GM21367 (cell line): ENCODE results near the gene METTL6.
"Not testable (repeated sequence)": the region's sequence is repeated elsewhere in the genome, so short reads cannot be mapped to it uniquely, and the experiment has no call there.

ENCODE experiments used
- ATAC-seq: cut with Tn5 transposase; IDR thresholded peaks from one replicate; pipeline ENCODE4 v1.9.1; 2021; ENCODE audit not compliant: unreplicated experiment

METTL6 gene, protein sequence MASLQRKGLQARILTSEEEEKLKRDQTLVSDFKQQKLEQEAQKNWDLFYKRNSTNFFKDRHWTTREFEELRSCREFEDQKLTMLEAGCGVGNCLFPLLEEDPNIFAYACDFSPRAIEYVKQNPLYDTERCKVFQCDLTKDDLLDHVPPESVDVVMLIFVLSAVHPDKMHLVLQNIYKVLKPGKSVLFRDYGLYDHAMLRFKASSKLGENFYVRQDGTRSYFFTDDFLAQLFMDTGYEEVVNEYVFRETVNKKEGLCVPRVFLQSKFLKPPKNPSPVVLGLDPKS

DNA sequence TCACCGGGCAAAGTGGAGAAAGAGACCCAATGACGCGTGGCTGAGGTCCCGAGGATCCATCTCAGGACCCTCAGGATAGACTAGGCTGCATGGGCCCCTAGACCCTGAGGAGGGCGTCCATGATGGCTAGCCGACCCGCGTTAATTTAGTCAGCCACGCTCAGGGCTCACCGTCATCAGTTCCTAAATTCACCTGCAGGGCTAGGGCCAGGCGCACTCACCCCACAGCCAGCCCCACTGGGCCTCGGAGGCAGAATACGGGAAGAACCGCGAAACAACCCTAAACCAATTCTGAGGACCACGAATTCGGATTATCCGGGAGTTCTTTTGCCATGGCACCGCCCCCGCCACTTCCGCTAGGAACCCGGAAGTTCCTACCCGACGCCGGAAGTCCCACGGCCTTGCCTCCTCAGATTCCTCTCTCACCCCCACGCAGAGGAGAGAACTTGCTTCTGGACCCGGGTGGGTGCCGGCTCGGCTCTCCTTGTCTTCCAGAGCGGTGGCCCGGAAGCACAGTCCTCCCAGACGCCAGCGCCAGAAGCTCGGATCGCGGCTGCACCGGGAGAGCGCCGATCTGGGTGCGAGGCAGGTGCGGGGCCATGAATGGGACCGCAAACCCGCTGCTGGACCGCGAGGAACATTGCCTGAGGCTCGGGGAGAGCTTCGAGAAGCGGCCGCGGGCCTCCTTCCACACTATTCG is at the start of gene METTL6, which contains the start of gene EAF1:
TSS of gene METTL6 (minus strand) at position 363 of the 699 bp plus-strand sequence. CDS start 1,033 bp downstream, outside the sequence.
TSS of gene EAF1 (plus strand) at position 417 of the 699 bp plus-strand sequence. CDS start at position 599, 182 bp downstream.
- ATAC-seq, result peak; percentile 85

GRCh38 chr3:15476378-15476777 is 49.0 kb upstream of the METTL6 start:
- no peak for ATAC-seq

- no peak for ATAC-seq
Measured at GRCh38 chr3:15475161-15475560, 47.8 kb upstream of the METTL6 start.

DNA sequence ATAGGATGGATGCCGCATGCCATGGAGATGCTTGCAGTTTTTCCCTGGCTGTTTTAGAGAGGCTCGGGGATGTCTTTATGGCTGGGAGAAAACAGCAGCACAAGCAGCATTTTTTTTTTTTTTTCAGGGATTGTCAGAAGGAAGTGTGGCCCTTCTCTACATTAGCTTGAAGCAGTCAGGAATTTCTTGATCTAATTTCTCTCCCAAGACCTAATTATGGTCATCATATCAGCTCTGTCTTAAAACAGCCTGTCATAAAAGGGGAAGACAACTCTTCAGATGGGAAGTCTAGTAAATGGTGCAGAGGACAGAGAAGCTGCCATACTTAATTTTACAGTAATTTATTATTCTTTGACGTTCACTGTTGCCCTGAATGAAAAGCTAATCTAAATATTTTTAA is 44.5 kb upstream of the METTL6 start:
- ATAC-seq, result no peak

DNA sequence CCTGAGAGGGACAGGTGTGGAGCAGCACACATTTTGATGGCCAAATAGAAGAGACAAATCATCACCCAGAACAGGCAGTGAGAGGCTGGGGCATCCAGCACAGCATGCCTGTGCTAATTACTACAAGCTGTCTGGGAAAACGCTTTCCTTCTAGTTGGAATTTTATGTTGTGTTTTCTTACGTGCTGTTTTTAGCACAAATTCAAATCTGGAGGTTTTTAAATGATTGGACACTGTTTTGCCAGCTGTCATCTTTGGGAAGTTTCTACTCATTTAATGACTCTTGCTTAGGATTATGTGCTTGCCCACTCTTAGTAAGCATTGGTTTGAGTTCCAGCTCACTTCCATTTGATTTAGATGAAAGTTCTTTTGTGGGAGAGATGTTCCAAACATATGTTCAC is 43.5 kb upstream of the METTL6 start:
- no peak for ATAC-seq

DNA sequence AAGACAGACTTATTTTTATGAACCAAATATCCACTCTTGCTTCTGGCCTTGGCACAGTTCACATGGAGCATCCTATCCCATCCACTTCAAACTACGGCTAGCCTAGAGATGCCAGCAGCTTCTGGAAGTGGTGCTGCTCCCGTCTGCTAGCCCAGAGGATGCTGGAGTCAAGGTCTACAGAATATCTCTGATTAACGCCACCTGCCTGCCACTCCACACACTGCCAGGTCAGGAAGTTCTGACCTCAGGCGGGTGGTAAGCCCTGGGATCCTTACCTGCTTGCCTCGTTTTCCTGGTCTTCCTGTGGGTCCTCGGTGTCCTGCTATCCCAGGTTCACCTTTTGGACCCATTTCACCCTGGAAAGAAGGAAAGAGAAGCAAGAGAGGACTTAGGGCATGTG is 42.9 kb upstream of the METTL6 start:
- no peak for ATAC-seq

DNA sequence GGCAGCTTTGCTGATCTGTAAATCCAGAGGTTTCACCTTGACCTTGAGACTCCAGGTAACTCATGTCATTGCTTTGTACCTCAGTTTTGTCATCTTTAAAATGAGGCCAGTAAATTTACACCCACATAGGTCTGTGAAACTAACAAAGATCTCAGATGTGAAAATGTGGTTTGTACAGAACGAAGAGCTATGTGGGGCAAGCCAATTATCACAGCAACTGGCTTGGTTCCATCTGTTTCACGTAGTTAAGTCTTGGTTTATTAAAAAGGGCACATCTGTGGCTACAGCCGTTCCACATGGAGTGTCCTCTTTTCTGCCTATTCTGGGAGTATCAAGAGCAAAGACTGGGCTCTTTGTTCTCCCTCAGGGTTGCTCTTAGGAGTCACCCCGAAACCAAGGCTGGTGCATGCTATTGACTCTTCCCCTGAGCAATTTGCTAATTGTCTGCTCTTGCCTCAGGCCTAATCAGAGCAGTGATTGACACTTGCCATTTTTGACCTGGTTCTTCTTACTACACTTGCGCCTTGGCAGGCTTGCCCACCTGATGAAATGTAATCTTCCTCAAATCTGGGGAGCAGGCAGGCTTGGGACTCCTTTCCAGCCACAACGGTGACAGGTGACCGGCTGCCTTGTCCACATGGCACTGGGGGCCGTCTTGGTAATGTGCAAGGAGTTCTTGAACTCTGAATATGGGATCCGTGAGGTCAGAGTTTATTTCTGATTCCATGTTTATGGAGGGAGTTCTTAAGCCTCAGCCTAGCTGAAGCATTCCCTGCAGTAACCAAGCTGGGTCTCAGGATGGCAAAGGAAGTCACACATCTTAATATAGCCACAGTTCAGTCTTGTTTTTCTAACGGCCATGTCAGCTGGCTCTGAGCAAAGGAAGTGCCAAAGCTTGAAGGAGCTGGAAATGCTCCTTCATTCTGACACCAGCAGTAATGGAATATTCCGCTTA is 40.2 kb upstream of the METTL6 start:
- ATAC-seq, result no peak

DNA sequence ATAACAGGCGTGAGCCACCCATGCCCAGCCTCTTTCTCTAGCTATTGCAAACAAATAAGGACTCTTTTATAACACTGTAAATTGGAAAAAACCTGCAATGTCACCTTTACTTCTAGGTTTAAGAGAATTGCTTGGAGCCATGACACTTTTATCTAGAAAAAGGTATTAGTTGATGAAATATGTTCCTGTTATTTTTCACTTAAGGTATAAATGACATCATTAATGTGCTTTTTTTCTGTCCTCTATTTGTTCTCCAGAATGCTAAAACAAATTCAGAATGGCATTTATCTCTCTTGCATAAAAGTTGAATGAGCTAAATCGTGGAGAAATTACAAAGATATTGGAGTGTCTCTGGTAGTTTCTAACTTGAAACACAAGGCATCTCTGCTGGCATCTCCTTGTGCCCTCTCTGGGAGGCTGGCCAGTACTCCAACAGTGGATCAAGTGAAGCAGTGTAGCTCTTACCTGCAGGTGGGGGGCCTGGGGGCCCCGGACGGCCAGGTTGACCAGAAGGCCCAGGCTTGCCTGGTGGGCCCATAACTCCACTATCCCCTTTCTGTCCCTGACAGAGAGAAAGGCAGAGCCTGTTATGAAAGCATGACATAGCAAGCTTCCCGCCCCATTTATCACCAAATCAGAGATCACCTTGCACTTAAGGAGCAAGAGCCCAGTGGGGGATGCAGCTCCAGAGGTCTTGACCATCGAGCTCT is 38.7 kb upstream of the METTL6 start:
- no peak for ATAC-seq

- no peak for ATAC-seq
Measured at GRCh38 chr3:15462451-15462850, 35.1 kb upstream of the METTL6 start.

GRCh38 chr3:15460891-15461531 is 33.7 kb upstream of the METTL6 start:
- ATAC-seq, result no peak

- no peak for ATAC-seq
Measured at GRCh38 chr3:15458212-15458780, 31.0 kb upstream of the METTL6 start.

DNA sequence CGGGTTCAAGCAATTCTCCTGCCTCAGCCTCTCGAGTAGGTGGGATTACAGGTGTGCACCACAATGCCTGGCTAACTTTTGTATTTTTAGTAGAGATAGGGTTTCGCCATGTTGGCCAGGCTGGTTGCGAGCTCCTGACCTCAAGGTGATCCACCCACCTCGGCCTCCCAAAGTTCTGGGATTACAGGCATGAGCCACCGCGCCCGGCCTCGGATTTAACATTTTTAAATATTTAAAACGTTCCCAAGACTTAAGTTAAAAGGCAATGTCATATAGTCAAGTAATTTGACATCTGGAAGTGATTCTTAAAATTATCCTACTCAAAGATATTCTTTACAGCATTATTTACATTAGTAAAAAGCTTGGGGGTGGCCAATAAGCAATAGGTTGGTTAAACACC is 29.6 kb upstream of the METTL6 start:
- not testable (repeated sequence) for ATAC-seq

GRCh38 chr3:15456321-15456720 is 29.0 kb upstream of the METTL6 start:
- ATAC-seq, result no peak

DNA sequence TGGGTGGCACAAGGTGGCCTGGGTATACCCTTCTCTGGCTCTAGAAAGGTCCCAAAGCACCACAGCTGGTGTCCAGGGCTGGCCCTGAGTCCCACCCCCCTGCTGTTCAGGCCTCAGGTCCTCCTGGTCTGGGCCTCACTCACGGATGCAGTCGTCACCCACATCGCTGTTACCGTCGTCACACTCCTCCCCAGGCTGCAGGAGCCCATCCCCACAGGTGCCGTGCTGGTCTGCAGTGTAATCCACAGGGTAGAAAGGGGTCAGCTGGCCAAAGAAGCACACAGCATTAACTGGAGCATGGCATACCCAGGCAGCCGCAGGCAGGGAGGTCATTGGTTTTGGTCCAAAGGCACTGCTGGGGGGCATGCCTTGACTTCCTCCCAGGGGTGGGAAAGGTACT is 28.4 kb upstream of the METTL6 start:
- ATAC-seq, result no peak

DNA sequence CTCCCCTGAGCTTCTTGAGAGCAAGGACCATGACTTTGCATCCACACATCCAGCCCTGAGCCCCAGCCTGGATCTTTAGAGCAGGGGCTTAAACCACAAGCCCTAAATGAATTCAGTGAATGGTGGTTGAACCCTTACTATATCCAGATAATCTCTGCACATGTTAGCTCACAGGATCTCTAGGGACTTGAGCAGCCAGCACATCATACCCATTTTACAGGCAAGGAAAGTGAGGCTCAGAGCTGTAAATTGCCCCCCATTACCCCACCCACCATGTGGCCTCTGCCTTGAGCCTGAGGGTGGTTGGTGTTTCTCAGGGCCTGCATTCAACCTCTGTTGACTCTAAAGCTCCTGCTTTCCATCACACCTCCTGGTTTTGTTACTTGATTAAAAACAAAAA is 27.6 kb upstream of the METTL6 start:
- no peak for ATAC-seq

- ATAC-seq, result no peak
Measured at GRCh38 chr3:15453991-15454625, 26.8 kb upstream of the METTL6 start.

GRCh38 chr3:15453501-15453900 is 26.2 kb upstream of the METTL6 start:
- ATAC-seq, result no peak

DNA sequence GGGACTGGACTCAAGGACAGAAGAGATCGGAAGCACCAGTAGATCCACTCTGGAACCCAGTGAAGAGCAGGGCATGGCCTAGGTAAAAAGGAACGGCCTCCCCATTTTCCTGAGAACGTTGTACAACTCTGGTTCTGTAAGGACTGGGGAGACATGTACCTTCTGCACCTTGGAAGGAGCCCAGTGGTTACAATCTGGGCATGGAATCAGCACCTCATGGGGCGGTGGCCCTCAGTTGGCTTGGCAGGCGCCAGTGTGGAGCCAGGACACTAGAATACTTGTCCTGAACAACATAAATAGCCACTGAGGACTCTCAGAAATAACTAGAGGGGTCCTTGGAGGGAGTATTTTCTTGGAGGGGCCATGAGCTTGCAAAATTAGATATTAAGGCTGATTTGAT is 25.6 kb upstream of the METTL6 start:
- ATAC-seq, result no peak

- no peak for ATAC-seq
Measured at GRCh38 chr3:15452156-15452555, 24.8 kb upstream of the METTL6 start.
